ENCODE results near the gene RPL23. TPM values are rescaled to one million over a fixed set of nuclear protein-coding genes. Genes with fewer than 3 reads are reported as not detected.

The RPL23 gene
- total and polyA plus RNA-seq, 2 experiments from 2014 or later: 877 to 4,267 TPM

- H3K27ac ChIP-seq (ENCODE audit: low read depth): peak within 1 kb of the TSS; percentile 98
- 0 out of 2 replicates have a peak, but pooled peaks cover 15% of the 10 kb centered on the region for H3F3A ChIP-seq (replicated peaks; ENCODE audit: low read depth)
- peak within 1 kb of the TSS; percentile 68 for H3K4me3 ChIP-seq
- Mint-ChIP-seq H3K36me3 (ENCODE audit: low read depth) (peaks cover 10% of the 10 kb centered on the region), H3K4me1 (peaks cover 4% of the 10 kb centered on the region; the same call in 2 of the 3 replicates), H3K27ac (peak within 1 kb of the TSS; percentile 100), H3K9me3 (peaks cover 4% of the 10 kb centered on the region; the same call in 1 of the 3 replicates), H3K27me3 (ENCODE audit: insufficient read depth, low read depth, poor library complexity) (peaks cover 11% of the 10 kb centered on the region), H3K4me3 (peak within 1 kb of the TSS; percentile 99)
- no peaks in the 10 kb centered on the region for H3K9me2 ChIP-seq (ENCODE audit: insufficient read depth)
- H3K27me3 ChIP-seq (ENCODE audit: insufficient read depth): no peaks in the 10 kb centered on the region
- ATAC-seq: peak; percentile 89
- no peaks in the 10 kb centered on the region; the same call in 1 of the 2 replicates for H4K20me1 ChIP-seq (replicated peaks; ENCODE audit: insufficient read depth)
- no peaks in the 10 kb centered on the region; the same call in 1 of the 2 replicates for H3K4me1 ChIP-seq (ENCODE audit: insufficient read depth)
- DNase-seq (ENCODE audit: low spot score): peak; percentile 92
- H3K4me2 ChIP-seq: peak within 1 kb of the TSS; percentile 82
- TF ChIP-seq ZNF114 (CRISPR knock-in tag; IDR thresholded peaks at IDR 0.05) (no peak), CTCF (conservative IDR thresholded peaks at IDR 0.05; ENCODE audit: low read depth in 2 of 2) (no peak), ZNF462 (CRISPR knock-in tag; IDR thresholded peaks at IDR 0.05) (no peak), JUNB (IDR thresholded peaks at IDR 0.05; ENCODE audit: unreplicated experiment) (no peak), ZNF331 (CRISPR knock-in tag; IDR thresholded peaks at IDR 0.05; ENCODE audit: low read depth) (no peak), EZH2 (IDR thresholded peaks at IDR 0.05; ENCODE audit: low read depth, unreplicated experiment) (no peak), REST (IDR thresholded peaks at IDR 0.05; ENCODE audit: unreplicated experiment) (no peak), EZH2phosphoT487 (IDR thresholded peaks at IDR 0.05; ENCODE audit: unreplicated experiment) (no peak), ETS1 (IDR thresholded peaks at IDR 0.05) (peak; percentile 92), POLR2AphosphoS5 (IDR thresholded peaks at IDR 0.05; ENCODE audit: low read depth) (peak; percentile 92), NANOG (IDR thresholded peaks at IDR 0.05; ENCODE audit: borderline replicate concordance) (no peak), STAT1 (IDR thresholded peaks at IDR 0.05; ENCODE audit: unreplicated experiment) (no peak), CREB1 (CRISPR knock-in tag; IDR thresholded peaks at IDR 0.05; ENCODE audit: low read depth) (peak; percentile 100)
- peaks cover under 1% of the 10 kb centered on the region; the same call in 1 of the 2 replicates for H3K36me3 ChIP-seq (ENCODE audit: insufficient read depth)
- peak within 1 kb of the TSS; percentile 52; the same call in 1 of the 2 replicates for H2AFZ ChIP-seq
- H3K79me2 ChIP-seq (replicated peaks; ENCODE audit: insufficient read depth): peaks cover 29% of the 10 kb centered on the region
Measured at GRCh38 chr17:38824899-38825761, 28.4 kb downstream of the RPL23 start, which contains the start of gene CWC25. TSS of gene CWC25 (minus strand) at chr17:38825321. CDS start at chr17:38825183, 138 bp downstream.

All from GM23338 (cell line).